Neural cell (in vitro differentiated cells): Measurements from ENCODE around the gene HEXIM1. TPM values are rescaled to one million over a fixed set of nuclear protein-coding genes. Genes with fewer than 3 reads are reported as not detected.

Experiments
- H2AFZ ChIP-seq: fragments of 200-600, 300-800 bp; sonication (generic), shearing (Covaris generic); 2 replicates; pipeline ENCODE4 v1.6.0; 2014; ENCODE audit warnings: low read depth, mild to moderate bottlenecking, antibody characterized with exemption, low read length, moderate library complexity
- H3F3A ChIP-seq: fragments of 200-600 bp; shearing (Covaris generic); 2 replicates; pipeline ENCODE4 v1.6.1; 2016; ENCODE audit warnings: mild to moderate bottlenecking, moderate library complexity, mixed read lengths, antibody characterized with exemption, low read length; ENCODE audit not compliant: insufficient read depth, poor library complexity, severe bottlenecking
- H3K27ac ChIP-seq: fragments of 200-600, 300-800 bp; sonication (generic), shearing (Covaris generic); 2 replicates; pipeline ENCODE4 v1.5.1; 2014; ENCODE audit warnings: mild to moderate bottlenecking, low read length, moderate library complexity
- H3K27me3 ChIP-seq: fragments of 300-800, 200-600 bp; sonication (generic), shearing (Covaris generic); 2 replicates; pipeline ENCODE4 v1.6.0; 2014; ENCODE audit warnings: mild to moderate bottlenecking, low read depth, low read length, moderate library complexity; ENCODE audit not compliant: insufficient read depth
- H3K36me3 ChIP-seq: fragments of 300-800, 200-600 bp; sonication (generic), shearing (Covaris generic); 2 replicates; pipeline ENCODE4 v1.5.1; 2014; ENCODE audit warnings: mild to moderate bottlenecking, antibody characterized with exemption, low read length, moderate library complexity; ENCODE audit not compliant: insufficient read depth
- H3K4me2 ChIP-seq: fragments of 300-800, 200-600 bp; sonication (generic), shearing (Covaris generic); 2 replicates; pipeline ENCODE4 v1.6.0; 2014; ENCODE audit warnings: mild to moderate bottlenecking, low read length
- H3K4me3 ChIP-seq: fragments of 300-800, 200-600 bp; sonication (generic), shearing (Covaris generic); 2 replicates; pipeline ENCODE4 v1.5.1; 2014; ENCODE audit warnings: mild to moderate bottlenecking, low read length, moderate library complexity
- H3K79me2 ChIP-seq: fragments of 200-600 bp; shearing (Covaris generic); replicated peaks from 2 replicates; pipeline ENCODE4 v1.6.0; 2014; ENCODE audit warnings: mild to moderate bottlenecking, low read length, moderate library complexity; ENCODE audit not compliant: insufficient read depth
- H3K9ac ChIP-seq: fragments of 300-800, 200-600 bp; sonication (generic), shearing (Covaris generic); 2 replicates; pipeline ENCODE4 v1.6.1; 2016; ENCODE audit warnings: mild to moderate bottlenecking, low read length, mixed read lengths
- H3K9me2 ChIP-seq: fragments of 200-600 bp; shearing (Covaris generic); 2 replicates; pipeline ENCODE4 v1.6.1; 2016; ENCODE audit warnings: mild to moderate bottlenecking, low read length, mixed read lengths; ENCODE audit not compliant: insufficient read depth
- H3K9me3 ChIP-seq: fragments of 200-600, 300-800 bp; sonication (generic), shearing (Covaris generic); 2 replicates; pipeline ENCODE4 v1.6.1; 2016; ENCODE audit warnings: mild to moderate bottlenecking, mixed run types, low read length, moderate library complexity, mixed read lengths
- H4K20me1 ChIP-seq: fragments of 200-600 bp; shearing (Covaris generic); 2 replicates; pipeline ENCODE4 v1.6.1; 2016; ENCODE audit warnings: mild to moderate bottlenecking, mixed run types; ENCODE audit not compliant: insufficient read depth
- CTCF ChIP-seq: fragments of 450-650 bp; IDR thresholded peaks from 2 replicates; pipeline ENCODE4 v1.5.1; 2014; ENCODE audit warnings: antibody characterized with exemption, mild to moderate bottlenecking, moderate library complexity; ENCODE audit not compliant: poor library complexity, severe bottlenecking
- EP300 ChIP-seq: fragments of 450-650 bp; conservative IDR thresholded peaks from 2 replicates; pipeline ENCODE4 v1.6.1; 2014; ENCODE audit warnings: antibody characterized with exemption, mild to moderate bottlenecking, moderate library complexity; ENCODE audit not compliant: poor library complexity, severe bottlenecking
- EZH2 ChIP-seq: fragments of 200-600, 300-800 bp; shearing (Covaris generic), sonication (generic); IDR thresholded peaks from 2 replicates; pipeline ENCODE4 v1.6.1; 2014; ENCODE audit warnings: antibody characterized with exemption, low read length, borderline replicate concordance, mild to moderate bottlenecking; ENCODE audit not compliant: insufficient read depth, poor library complexity, severe bottlenecking
- MXI1 ChIP-seq: fragments of 450-650 bp; conservative IDR thresholded peaks from 2 replicates; pipeline ENCODE4 v1.6.1; 2014; ENCODE audit warnings: antibody characterized with exemption, mild to moderate bottlenecking; ENCODE audit not compliant: poor library complexity, severe bottlenecking
- POLR2AphosphoS5 ChIP-seq: IDR thresholded peaks from 2 replicates; pipeline ENCODE4 v1.6.1; 2012
- RAD21 ChIP-seq: fragments of 450-650 bp; conservative IDR thresholded peaks from 2 replicates; pipeline ENCODE4 v1.6.1; 2014; ENCODE audit warnings: antibody characterized with exemption, mild to moderate bottlenecking, moderate library complexity
- REST ChIP-seq: IDR thresholded peaks from 2 replicates; pipeline ENCODE4 v1.6.1; 2012; ENCODE audit warnings: borderline replicate concordance
- SMC3 ChIP-seq: fragments of 450-650 bp; conservative IDR thresholded peaks from 2 replicates; pipeline ENCODE4 v1.6.1; 2014; ENCODE audit warnings: antibody characterized with exemption, mild to moderate bottlenecking, moderate library complexity; ENCODE audit not compliant: poor library complexity
- polyA plus RNA-seq: library from polyadenylated mRNA; depleted of rRNA; stranded (reverse); fragments of >200 nt; gene quantifications from 2 replicates; pipeline ENCODE4 v1.2.3, GENCODE V29; 2014

The HEXIM1 gene
- polyA plus RNA-seq, 1 donor from 2014 or later: 9.0 TPM

- peak; percentile 48 for TF ChIP-seq EP300
- TF ChIP-seq MXI1: peak; percentile 27
- TF ChIP-seq CTCF: peak; percentile 10
- TF ChIP-seq EZH2: no peak
- TF ChIP-seq POLR2AphosphoS5: peak; percentile 19
- Histone ChIP-seq H3K27me3 (no peaks in the 10 kb centered on the region), H4K20me1 (no peaks in the 10 kb centered on the region), H3K4me2 (peak overlapping the region; percentile 59), H3K79me2 (no peaks in the 10 kb centered on the region), H3K9ac (peak overlapping the region; percentile 59), H3K4me3 (peak overlapping the region; percentile 49), H2AFZ (peak overlapping the region; percentile 33), H3K9me2 (no peaks in the 10 kb centered on the region), H3K36me3 (no peaks in the 10 kb centered on the region), H3F3A (peaks cover 5% of the 10 kb centered on the region), H3K9me3 (no peaks in the 10 kb centered on the region), H3K27ac (peak overlapping the region; percentile 86)
These were observed 42.4 kb downstream of the HEXIM1 start for GRCh38 chr17:45190503-45191255.

GRCh38 chr17:45195424-45195823 lies 47.1 kb downstream of the HEXIM1 start:
- Histone ChIP-seq H4K20me1 (no peaks in the 10 kb centered on the region), H2AFZ (no peak overlapping the region), H3K79me2 (no peaks in the 10 kb centered on the region), H3K27ac (no peak overlapping the region), H3K4me3 (no peak overlapping the region), H3F3A (peaks cover under 1% of the 10 kb centered on the region), H3K9ac (no peak overlapping the region), H3K9me3 (no peaks in the 10 kb centered on the region), H3K27me3 (no peaks in the 10 kb centered on the region), H3K36me3 (no peaks in the 10 kb centered on the region), H3K9me2 (no peaks in the 10 kb centered on the region), H3K4me2 (no peak overlapping the region)
- no peak for TF ChIP-seq POLR2AphosphoS5
- TF ChIP-seq CTCF: no peak
- no peak for TF ChIP-seq RAD21
- no peak for TF ChIP-seq EP300
- TF ChIP-seq REST: no peak
- no peak for TF ChIP-seq SMC3
